Measurements from ENCODE around the gene XPOT.

GRCh38 chr12:64486657-64487056, 82.5 kb downstream of the XPOT start:
- TF ChIP-seq REST (IDR thresholded peaks at IDR 0.05; ENCODE audit: low read depth), result no peak
- no peak for TF ChIP-seq EGR1 (IDR thresholded peaks at IDR 0.05)
- no peak for TF ChIP-seq USF1 (IDR thresholded peaks at IDR 0.05)

Measured in Ishikawa (cell line).